Erythroblast (primary cell): ENCODE data around the gene PHC2.

Experiments
- GATA1 ChIP-seq: IDR thresholded peaks from 2 replicates; pipeline ENCODE4 v1.6.1; 2011; ENCODE audit warnings: low read depth, mild to moderate bottlenecking, control low read depth, low read length, moderate library complexity
- POLR2A ChIP-seq: IDR thresholded peaks from 2 replicates; pipeline ENCODE4 v1.6.1; 2011; ENCODE audit warnings: mild to moderate bottlenecking, low read length

DNA sequence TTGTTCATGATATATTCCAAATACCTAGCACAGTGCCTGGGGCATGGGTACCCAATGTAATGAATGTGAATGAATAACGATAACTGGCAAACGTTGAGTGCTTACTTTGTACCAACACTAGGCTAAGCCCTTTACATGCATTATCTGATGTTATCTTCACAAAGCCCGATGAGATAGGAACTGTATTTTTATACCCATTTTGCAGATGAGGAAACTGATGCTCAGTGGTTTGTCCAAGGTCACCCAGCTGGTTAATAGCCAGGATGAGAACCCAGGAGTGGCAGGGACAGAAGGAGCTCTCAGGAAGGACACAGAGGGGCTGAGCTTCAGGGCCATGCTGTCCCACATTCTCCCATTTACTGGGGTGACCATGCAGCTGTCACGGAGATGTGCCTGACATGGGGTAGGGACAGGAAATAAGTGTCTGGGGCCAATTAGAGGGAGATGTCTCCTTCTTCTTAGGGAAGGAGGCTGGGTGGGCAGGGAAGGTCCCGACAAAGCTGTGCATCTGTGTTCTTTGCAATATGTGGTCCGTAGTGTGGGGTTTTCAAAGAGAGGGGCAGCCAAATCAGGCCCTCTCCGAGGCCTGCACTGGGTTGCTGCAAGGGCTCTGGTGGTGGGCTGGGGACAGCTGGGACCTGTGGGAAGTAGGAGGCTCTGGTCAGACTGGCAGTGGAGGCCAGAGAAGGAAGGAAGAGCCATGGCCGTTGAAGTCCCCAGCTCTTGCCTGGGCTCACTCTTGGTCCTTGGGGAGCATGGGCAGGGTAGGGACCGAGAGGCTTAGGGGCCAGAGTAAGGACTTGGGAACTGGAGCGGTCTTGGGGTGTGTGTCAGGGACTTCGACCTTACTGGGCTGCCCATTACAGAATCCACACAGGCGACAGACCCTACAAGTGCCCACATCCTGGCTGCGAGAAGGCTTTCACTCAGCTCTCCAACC, 136.6 kb downstream of the PHC2 start:
- TF ChIP-seq POLR2A (no peak), GATA1 (no peak)
